Retinal pigment epithelial cell (primary cell): ENCODE results near the gene LHFPL6.

Source experiments
- DNase-seq: peaks from one replicate; pipeline ENCODE4 v3.0.0-alpha.2; 2010; ENCODE audit warnings: low read depth
- H3K4me3 ChIP-seq: 2 replicates; pipeline ENCODE4 v1.5.1; 2011; ENCODE audit warnings: mild to moderate bottlenecking, low read length, control low read depth, moderate library complexity
- CTCF ChIP-seq: conservative IDR thresholded peaks from 2 replicates; pipeline ENCODE4 v1.5.1; 2011; ENCODE audit warnings: low read depth, low read length, control low read depth, inconsistent platforms

The LHFPL6 gene

GRCh38 chr13:39406688-39407087 is 196.3 kb downstream of the LHFPL6 start:
- peak; percentile 4 for TF ChIP-seq CTCF
- DNase-seq = no peak
- no peak overlapping the region for H3K4me3 ChIP-seq

GRCh38 chr13:39405596-39406205 is 197.3 kb downstream of the LHFPL6 start:
- no peak for TF ChIP-seq CTCF
- H3K4me3 ChIP-seq = no peak overlapping the region
- no peak for DNase-seq

GRCh38 chr13:39405107-39405506 is 197.9 kb downstream of the LHFPL6 start:
- no peak overlapping the region for H3K4me3 ChIP-seq
- no peak for TF ChIP-seq CTCF
- no peak for DNase-seq

GRCh38 chr13:39403106-39403505 is 199.9 kb downstream of the LHFPL6 start:
- no peak overlapping the region for H3K4me3 ChIP-seq
- no peak for DNase-seq
- no peak for TF ChIP-seq CTCF

GRCh38 chr13:39402221-39402970 is 200.6 kb downstream of the LHFPL6 start:
- DNase-seq = no peak
- TF ChIP-seq CTCF = no peak
- H3K4me3 ChIP-seq = no peak overlapping the region

DNA sequence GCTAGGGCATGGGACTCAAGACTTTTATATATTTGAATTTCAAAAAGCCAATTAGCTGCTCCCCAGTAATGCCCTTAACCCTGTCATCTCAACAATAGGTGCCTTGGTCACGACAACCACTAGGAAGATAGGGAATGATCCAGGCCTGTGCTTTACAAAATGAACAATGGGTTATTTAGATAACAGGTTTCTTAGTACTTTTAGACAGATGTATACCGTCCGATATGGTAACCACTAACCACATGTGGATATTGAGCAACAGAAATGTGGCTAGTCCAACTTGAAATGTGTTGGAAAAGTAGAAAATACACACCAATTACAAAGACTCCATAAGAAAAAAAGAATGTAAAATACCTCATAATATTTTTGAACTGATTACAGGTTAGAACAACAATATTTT is 201.2 kb downstream of the LHFPL6 start:
- TF ChIP-seq CTCF = no peak
- DNase-seq = no peak
- no peak overlapping the region for H3K4me3 ChIP-seq

DNA sequence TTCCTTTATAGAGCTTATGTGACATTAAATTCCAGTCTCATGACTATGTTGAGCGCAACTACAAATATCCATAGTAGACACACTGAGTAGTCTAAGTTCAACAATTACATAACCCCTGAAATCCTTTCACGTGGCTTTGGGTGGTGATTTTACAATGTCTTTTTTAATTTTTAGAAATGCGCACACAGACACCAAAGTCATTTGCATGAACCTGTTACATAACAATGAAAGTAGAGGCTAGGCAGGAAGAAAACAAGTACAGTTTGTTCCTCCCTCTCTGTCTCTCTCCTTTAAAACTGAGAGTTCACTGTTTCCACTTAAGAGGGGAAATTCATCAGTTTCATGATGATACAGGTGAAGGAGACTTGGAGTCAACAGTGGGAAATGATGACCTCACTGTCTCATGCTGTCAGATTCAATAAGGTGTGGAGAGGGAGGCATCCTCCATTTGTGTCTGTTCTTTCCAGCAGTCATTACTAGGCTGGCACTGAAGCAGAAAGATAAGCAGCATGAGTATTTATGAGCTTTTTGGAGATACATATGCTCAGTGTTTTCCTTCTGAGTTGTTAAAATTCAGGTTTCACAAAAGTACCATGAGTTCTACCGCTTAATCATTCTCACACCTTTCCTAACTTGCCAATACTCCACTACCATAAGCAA is 201.8 kb downstream of the LHFPL6 start:
- DNase-seq = no peak
- no peak overlapping the region for H3K4me3 ChIP-seq
- TF ChIP-seq CTCF = no peak
